Stimulated activated CD8-positive, alpha-beta memory T cell treated with anti-CD3 and anti-CD28 coated beads, Interleukin-2, amount 100 ng/mL, for 48 hours (primary cell): Measurements from ENCODE around the gene POLN.

Experiments used
- DNase-seq, 2 donors: peaks; one replicate each; pipeline ENCODE4 v3.0.0-alpha.2; 2020; ENCODE audit warnings: low read depth in 2 of 2

The POLN gene

DNA sequence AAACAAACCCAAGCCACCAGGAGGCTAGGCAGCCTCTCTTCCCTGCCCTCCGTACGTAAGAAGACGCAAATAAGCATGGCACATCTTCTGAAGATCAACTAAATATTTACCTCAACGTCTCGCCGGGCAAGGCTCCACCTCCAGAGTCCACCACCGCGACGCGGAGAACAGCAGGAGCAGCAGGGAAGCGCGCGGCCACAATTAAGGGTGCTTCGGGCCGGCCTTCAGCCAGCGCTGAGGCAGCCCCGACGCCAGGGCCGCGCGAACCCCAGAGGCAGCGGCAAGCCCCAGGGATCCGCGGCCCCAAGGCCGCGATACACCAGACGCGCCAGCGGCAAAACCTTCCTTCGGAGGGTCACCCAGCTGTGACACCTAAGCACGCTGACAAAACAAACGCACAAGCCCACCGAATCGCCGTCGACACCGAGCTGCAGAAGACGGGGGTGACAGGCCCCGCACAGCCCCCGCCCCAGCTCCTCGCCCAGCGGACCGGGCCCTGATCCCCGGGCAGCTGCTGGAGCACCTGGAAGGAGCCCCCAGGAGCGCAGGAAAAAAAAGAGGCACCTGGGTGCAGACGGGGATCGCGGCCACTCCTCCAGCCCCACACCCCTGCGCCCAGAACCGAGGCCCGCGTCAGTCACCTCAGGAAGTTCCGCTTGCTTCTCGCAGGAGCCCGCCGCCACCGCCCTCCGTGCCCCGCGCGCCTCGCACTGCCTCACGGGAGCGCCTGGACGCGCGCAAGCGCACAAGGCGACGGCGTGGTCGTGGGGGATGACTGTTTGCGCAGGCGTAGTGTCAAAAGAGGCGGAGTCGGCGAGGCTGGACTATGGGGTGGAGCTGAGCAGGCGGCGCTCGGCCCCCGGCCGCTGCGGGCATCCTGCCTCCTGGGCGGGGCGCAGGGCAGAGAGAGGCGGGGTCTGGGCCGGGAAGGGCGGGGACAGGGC is at the start of gene POLN, which contains the start of gene HAUS3:
POLN (minus strand) TSS at position 712 of the 944 bp plus-strand sequence. CDS start 12,890 bp downstream, outside the sequence.
HAUS3 (minus strand) TSS at position 712 of the 944 bp plus-strand sequence. CDS start 1,175 bp downstream, outside the sequence.
- DNase-seq: peak; percentile 98 to 99

DNA sequence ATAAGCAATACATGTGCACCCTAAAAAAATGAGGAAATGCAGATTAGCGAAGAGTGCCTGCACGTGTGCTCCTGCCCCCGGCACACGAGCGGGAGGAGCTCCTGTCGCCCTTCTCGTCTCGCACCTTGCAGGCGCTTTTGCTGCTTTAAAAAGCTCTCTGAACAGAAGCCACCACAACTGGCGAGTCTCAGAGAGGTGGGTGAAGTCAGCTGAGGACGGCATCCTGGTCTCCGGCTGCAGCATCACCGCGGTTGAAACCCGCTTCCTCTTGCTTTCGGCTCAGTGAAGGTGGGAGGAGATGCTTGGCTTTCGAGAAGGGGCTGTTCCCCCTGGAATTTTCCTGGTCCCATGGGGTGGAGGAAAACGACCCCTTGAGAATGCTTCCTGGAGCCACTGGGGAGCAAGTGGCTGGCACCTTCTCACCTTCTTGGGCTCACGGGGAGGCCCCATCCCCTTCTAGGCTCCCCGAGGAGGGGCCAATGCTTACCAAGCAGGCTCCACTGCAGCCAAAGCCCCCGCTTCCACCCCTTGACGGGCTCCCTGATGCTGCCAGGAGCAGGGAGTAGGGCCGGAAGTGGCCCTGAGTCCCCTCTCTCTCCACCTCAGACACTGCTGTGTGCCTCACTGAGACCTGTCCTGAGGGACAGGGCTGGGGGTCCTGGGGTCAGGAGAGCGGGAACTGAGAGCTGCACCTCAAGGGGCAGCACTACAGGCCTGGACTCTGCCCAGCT is 49.2 kb upstream of the POLN start:
- peak; percentile 31 to 40 for DNase-seq

- DNase-seq: no peak
Observed at GRCh38 chr4:2290488-2290887, 48.6 kb upstream of the POLN start.

- DNase-seq: no peak
Observed at GRCh38 chr4:2289955-2290333, 48.0 kb upstream of the POLN start.

DNA sequence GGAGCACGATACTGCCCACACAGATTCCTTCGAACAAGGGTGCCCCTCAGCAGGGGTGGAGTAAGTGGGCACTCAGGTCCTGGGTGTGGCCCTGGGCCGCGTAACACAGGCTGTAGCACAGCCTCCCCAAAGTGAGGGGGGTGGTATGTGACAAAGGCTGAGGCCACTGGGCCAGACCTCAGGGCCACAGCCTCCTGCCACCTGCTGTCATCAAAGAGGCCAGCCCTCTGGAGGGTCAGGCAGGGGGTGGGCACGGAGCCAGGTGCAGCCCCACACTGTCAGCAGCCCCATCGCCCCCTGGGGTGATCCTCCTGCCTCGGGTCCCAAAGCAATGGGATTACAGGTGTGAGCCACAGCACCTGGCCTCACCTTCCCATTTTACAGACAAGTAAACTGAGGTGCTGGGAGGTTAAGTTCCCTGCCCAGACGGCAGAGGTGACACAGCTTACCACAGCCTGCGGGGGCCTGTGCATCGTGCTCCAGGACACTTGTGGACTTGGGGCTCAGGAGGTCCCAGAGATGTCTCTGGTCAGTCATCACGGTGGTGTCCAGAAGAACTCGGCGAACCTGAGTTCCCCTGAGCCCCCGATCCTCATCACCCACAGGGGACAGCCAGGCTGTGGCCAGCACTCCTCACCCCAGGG is 47.5 kb upstream of the POLN start:
- DNase-seq: no peak

DNA sequence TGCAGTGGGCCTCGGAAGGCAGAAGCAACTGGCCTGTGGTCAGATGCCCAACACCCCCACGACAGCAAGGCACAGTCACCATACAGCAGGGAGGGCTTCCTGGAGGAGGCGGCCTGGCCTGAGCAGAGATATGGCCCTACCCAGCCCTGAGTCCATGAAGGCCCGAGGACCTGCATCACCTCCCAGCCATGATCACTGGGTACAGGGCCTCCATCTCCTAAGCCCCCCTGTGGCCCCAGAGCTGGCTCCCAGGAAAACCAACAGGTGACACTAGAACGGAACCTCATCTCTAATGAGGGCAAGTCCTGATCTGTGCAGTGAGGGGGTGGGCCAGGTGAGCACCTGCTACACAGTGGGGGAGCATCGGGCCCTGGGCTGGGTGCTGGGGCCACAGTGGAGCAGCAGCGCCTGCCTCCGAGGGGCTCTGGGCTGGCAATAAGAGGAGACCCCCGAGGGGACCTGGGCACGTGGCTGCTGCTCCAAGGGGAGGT is 46.2 kb upstream of the POLN start:
- no peak for DNase-seq

GRCh38 chr4:2287594-2287915 is 45.6 kb upstream of the POLN start:
- DNase-seq: no peak

GRCh38 chr4:2286904-2287593 is 45.1 kb upstream of the POLN start:
- no peak for DNase-seq

DNA sequence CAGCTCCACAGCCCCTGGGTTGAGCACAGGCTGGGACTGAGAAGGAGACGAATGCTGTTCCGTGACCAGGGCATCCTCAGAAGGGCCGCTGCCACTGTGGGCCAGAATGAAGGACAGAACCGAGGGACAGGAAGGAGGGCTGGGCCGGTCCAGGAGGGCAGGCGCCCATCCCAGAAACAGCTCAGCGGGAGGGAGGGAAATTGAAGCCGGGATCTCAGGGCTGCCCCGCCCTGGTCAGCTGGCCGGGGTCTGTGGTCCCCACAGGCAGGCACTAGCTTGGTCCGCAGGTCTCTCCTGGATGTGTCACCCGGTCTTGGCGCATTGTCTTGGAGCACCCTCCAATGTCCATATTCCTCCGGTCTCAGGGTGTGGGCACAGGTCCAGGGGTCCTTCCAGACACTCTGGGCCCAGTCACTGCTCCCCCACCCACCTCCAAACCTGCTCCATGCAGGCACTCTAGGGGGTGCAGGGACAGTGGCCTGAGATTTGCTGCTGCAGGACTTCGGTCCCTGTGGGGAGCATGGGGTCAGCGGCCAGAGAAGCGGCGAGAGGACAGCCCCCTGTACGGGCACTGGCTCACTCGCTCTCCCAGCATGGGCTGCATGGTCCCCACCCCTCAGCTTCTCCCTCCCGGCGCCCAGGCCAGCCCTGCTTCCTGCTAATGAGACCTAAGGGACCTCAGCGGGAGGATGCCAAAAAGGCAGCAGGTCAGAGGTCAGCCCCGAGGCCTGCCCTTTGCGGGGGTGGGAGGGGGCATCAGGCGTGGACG is 43.9 kb upstream of the POLN start:
- no peak for DNase-seq

GRCh38 chr4:2284934-2285612 is 43.2 kb upstream of the POLN start:
- no peak for DNase-seq

DNA sequence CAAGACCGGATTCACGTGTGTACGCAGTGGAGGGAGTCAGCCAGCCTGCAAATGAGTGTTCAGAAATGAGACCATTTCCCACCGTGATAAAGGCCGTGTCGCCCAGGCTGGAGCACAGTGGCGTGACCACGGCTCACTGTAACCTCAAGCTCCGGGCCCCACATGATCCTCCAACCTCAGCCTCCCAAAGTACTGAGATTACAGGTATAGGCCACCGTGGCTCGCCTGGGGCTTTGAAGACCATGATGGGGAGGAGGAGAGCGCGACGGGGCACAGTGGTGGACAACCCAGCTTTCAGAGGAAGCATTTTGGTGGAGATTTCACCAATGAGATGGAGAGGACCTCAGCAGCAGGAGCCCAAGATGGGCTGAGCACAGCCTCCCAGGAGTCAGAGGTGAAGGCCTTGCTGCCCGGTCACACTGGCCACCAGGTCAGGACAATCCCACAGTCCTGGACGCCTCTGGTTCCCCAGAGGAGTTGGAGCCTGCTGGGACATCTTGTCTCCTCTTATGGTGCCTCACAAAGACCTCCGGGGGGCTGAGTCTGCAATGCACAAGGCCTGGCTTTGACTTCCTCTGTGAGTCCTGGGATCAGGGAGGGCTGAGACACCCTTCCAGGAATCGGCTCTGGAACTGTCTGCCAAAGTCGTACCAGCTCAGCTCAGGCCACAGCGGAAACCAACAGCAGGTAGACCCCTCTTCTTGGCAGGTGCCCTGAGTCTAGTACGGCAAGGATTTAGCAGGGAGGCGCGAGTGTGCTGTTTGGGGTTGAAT is 42.4 kb upstream of the POLN start:
- no peak for DNase-seq

- DNase-seq: no peak
Observed at GRCh38 chr4:2283199-2283711, 41.3 kb upstream of the POLN start.

GRCh38 chr4:2281575-2282343 is 39.8 kb upstream of the POLN start:
- peak; percentile 26 to 29 for DNase-seq

DNA sequence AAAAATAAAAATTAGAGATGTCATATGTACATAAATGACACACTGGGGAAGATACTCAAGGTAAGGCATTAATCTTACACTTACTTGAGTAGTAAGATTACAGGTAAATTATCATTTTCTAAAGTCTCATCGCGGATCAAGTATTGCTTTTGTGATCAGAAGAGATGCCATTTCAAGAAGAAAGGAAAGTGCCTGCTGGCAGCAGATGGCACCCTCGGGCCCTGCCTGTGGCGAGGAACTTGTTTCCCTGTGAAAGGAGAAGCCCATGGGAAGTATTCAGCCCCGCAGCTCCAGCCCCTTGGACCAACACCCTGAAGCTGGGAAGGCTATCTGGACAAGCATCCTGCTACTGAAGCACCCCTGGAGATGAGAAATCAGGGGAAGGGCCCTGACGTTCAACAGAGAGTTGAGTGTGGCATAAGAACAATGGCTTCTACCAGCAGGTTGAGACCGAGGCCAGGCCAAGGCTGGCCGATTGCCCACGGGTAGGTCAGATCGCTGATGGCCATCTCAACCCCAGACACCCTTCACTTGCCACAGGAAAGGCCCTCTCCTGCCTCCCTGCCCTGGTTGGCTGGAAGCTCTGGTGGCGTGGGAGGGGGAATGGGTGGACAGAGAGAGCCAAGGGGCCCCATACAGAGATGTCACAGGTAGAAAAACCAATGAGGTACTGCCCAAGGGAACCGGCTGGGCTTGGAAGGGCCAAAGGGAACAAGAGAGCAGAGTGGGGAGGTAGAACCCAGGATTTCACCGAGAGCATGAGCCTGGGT is 38.8 kb upstream of the POLN start:
- DNase-seq: no peak

DNA sequence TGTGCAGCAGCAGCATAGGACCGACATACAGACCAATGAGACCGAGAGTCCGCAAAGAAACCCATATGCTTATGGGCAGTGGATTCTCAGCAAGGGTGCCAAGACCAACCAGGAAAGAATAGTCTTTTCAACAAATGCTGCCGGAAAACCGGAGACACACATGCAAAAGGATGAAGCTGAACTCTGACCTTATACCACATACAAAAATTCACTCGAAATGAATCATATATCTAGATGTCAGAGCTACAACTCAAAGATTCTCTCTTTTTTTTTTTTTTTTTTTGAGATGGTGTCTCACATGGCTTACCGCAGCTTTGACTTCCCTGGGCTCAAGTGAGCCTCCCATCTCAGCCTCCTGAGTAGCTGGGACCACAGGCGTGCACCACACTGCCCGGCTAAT is 36.0 kb upstream of the POLN start:
- DNase-seq: no peak

GRCh38 chr4:2276581-2277325 is 34.8 kb upstream of the POLN start:
- DNase-seq: no peak
